HG02870 (cell line): ENCODE measurements around the gene ANKFN1.

Experiments used
- ATAC-seq: cut with Tn5 transposase; IDR thresholded peaks from one replicate; pipeline ENCODE4 v1.9.1; 2021; ENCODE audit warnings: mild to moderate bottlenecking, moderate library complexity; ENCODE audit not compliant: unreplicated experiment

The ANKFN1 gene

GRCh38 chr17:56152874-56153602 lies at the start of gene ANKFN1:
ANKFN1 (plus strand) TSS chr17:56153475; CDS start chr17:56212668, 59,193 bp downstream.
- ATAC-seq = no peak

GRCh38 chr17:56108811-56109284 lies 44.4 kb upstream of the ANKFN1 start:
- no peak for ATAC-seq

- ATAC-seq = no peak
Observed at GRCh38 chr17:56109836-56110235, 43.4 kb upstream of the ANKFN1 start.

GRCh38 chr17:56110463-56111135 lies 42.7 kb upstream of the ANKFN1 start:
- ATAC-seq = no peak

- no peak for ATAC-seq
Observed at GRCh38 chr17:56111706-56112485, 41.4 kb upstream of the ANKFN1 start.

GRCh38 chr17:56113486-56113885 lies 39.8 kb upstream of the ANKFN1 start:
- no peak for ATAC-seq

GRCh38 chr17:56114469-56114868 lies 38.8 kb upstream of the ANKFN1 start:
- no peak for ATAC-seq

GRCh38 chr17:56119191-56119590 lies 34.1 kb upstream of the ANKFN1 start:
- ATAC-seq = no peak

GRCh38 chr17:56119936-56120335 lies 33.3 kb upstream of the ANKFN1 start:
- no peak for ATAC-seq

GRCh38 chr17:56121191-56122051 lies 31.9 kb upstream of the ANKFN1 start:
- ATAC-seq = no peak

- ATAC-seq = no peak
Observed at GRCh38 chr17:56125830-56126819, 27.1 kb upstream of the ANKFN1 start.

GRCh38 chr17:56130026-56130425 lies 23.2 kb upstream of the ANKFN1 start:
- ATAC-seq = no peak

GRCh38 chr17:56130631-56131030 lies 22.6 kb upstream of the ANKFN1 start:
- no peak for ATAC-seq

- no peak for ATAC-seq
Observed at GRCh38 chr17:56131431-56131830, 21.8 kb upstream of the ANKFN1 start.

- ATAC-seq = no peak
Observed at GRCh38 chr17:56136301-56136700, 17.0 kb upstream of the ANKFN1 start.

GRCh38 chr17:56141046-56141839 lies 12.0 kb upstream of the ANKFN1 start:
- no peak for ATAC-seq

GRCh38 chr17:56142325-56142724 lies 10.9 kb upstream of the ANKFN1 start:
- no peak for ATAC-seq

- ATAC-seq = no peak
Observed at GRCh38 chr17:56142781-56143180, 10.5 kb upstream of the ANKFN1 start.

GRCh38 chr17:56144223-56144622 lies 9.1 kb upstream of the ANKFN1 start:
- no peak for ATAC-seq
